Osteocyte (in vitro differentiated cells): ENCODE measurements around the gene APCDD1. TPM values are rescaled to one million over a fixed set of nuclear protein-coding genes. Genes with fewer than 3 reads are reported as not detected.

Experiments used
- DNase-seq: peaks from one replicate; pipeline ENCODE4 v3.0.0; 2021; ENCODE audit warnings: mixed read lengths; ENCODE audit not compliant: unreplicated experiment; ENCODE audit errors: extremely low spot score
- H3K27ac Mint-ChIP-seq: one replicate; pipeline ENCODE4 v1.8.0; 2021; ENCODE audit warnings: mild to moderate bottlenecking, mixed read lengths; ENCODE audit not compliant: unreplicated experiment
- H3K27me3 Mint-ChIP-seq: one replicate; pipeline ENCODE4 v1.8.0; 2021; ENCODE audit warnings: mixed read lengths; ENCODE audit not compliant: unreplicated experiment
- H3K36me3 Mint-ChIP-seq: one replicate; pipeline ENCODE4 v1.8.0; 2021; ENCODE audit warnings: mixed read lengths; ENCODE audit not compliant: unreplicated experiment
- H3K4me1 Mint-ChIP-seq: one replicate; pipeline ENCODE4 v1.8.0; 2021; ENCODE audit warnings: mixed read lengths; ENCODE audit not compliant: unreplicated experiment
- H3K4me3 Mint-ChIP-seq: one replicate; pipeline ENCODE4 v1.8.0; 2021; ENCODE audit warnings: mild to moderate bottlenecking, moderate library complexity, mixed read lengths; ENCODE audit not compliant: unreplicated experiment
- H3K9me3 Mint-ChIP-seq: one replicate; pipeline ENCODE4 v1.8.0; 2021; ENCODE audit warnings: mixed read lengths; ENCODE audit not compliant: unreplicated experiment
- CTCF ChIP-seq: fragments of 200-600 bp; sonication (generic); IDR thresholded peaks from 2 replicates; pipeline ENCODE4 v1.5.0; 2021; ENCODE audit warnings: antibody characterized with exemption, mild to moderate bottlenecking, moderate library complexity
- total RNA-seq: library from RNA; stranded (reverse); gene quantifications from 2 replicates; pipeline ENCODE4 v1.2.1, GENCODE V29; 2021

The APCDD1 gene
- total RNA-seq, 1 donor from 2014 or later, result 1.4 TPM

- Mint-ChIP-seq H3K4me1 (peaks cover 9% of the 10 kb centered on the region), H3K36me3 (no peaks in the 10 kb centered on the region), H3K9me3 (peaks cover 9% of the 10 kb centered on the region), H3K27me3 (peaks cover 5% of the 10 kb centered on the region), H3K4me3 (no peak overlapping the region), H3K27ac (no peak overlapping the region)
- TF ChIP-seq CTCF, result no peak
- DNase-seq, result peak; percentile 64
These were observed 38.4 kb upstream of the APCDD1 start for GRCh38 chr18:10416065-10416464.

- Mint-ChIP-seq H3K9me3 (peaks cover 9% of the 10 kb centered on the region), H3K4me1 (peaks cover 9% of the 10 kb centered on the region), H3K27ac (no peak overlapping the region), H3K36me3 (no peaks in the 10 kb centered on the region), H3K27me3 (peaks cover 5% of the 10 kb centered on the region), H3K4me3 (no peak overlapping the region)
- no peak for TF ChIP-seq CTCF
- peak; percentile 68 for DNase-seq
These were observed 37.2 kb upstream of the APCDD1 start for GRCh38 chr18:10417191-10417590.

GRCh38 chr18:10417664-10418063 is 36.8 kb upstream of the APCDD1 start:
- Mint-ChIP-seq H3K27me3 (peaks cover 5% of the 10 kb centered on the region), H3K9me3 (peaks cover 9% of the 10 kb centered on the region), H3K27ac (no peak overlapping the region), H3K36me3 (no peaks in the 10 kb centered on the region), H3K4me1 (peaks cover 9% of the 10 kb centered on the region), H3K4me3 (no peak overlapping the region)
- peak; percentile 23 for DNase-seq
- no peak for TF ChIP-seq CTCF

- Mint-ChIP-seq H3K9me3 (peaks cover 9% of the 10 kb centered on the region), H3K4me3 (no peak overlapping the region), H3K4me1 (peaks cover 5% of the 10 kb centered on the region), H3K27me3 (peaks cover 5% of the 10 kb centered on the region), H3K27ac (no peak overlapping the region), H3K36me3 (no peaks in the 10 kb centered on the region)
- TF ChIP-seq CTCF, result no peak
- DNase-seq, result peak; percentile 63
These were observed 35.6 kb upstream of the APCDD1 start for GRCh38 chr18:10418836-10419235.

- Mint-ChIP-seq H3K9me3 (peaks cover 9% of the 10 kb centered on the region), H3K4me3 (no peak overlapping the region), H3K27me3 (peaks cover 11% of the 10 kb centered on the region), H3K27ac (no peak overlapping the region), H3K4me1 (peaks cover 5% of the 10 kb centered on the region), H3K36me3 (no peaks in the 10 kb centered on the region)
- peak; percentile 53 for DNase-seq
- TF ChIP-seq CTCF, result no peak
These were observed 34.9 kb upstream of the APCDD1 start for GRCh38 chr18:10419420-10420103.
